ENCODE measurements around the gene CADPS2. TPM values are rescaled to one million over a fixed set of nuclear protein-coding genes. Genes with fewer than 3 reads are reported as not detected.

CADPS2 gene
- total and polyA plus RNA-seq, 10 of the 15 experiments (the other 5 are each of a cell fraction or from before 2014, with no cell fraction given) = 0.05 to 7.5 (median 0.25) TPM

DNA sequence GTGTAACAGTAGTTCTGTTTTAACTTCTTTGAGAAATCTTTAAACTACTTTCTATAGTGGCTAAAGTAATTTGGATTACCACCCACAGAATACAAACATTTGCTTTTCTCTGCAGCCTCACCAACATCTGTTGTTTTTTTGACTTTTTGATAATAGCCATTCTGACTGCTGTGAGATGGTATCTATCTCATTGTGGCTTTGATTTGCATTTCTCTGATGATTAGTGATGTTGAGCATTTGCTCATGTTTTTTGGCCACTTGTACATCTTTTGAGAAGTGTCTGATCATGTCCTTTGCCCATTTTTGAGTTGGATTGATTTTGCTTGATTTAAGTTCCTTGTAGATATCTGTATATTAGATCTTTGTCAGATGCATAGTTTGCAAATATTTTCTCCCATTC lies 254.0 kb downstream of the CADPS2 start (continued):
- TF ChIP-seq NRF1 (conservative IDR thresholded peaks at IDR 0.05; ENCODE audit: low read depth, low read length) = no peak
- no peak for TF ChIP-seq SMARCA5 (IDR thresholded peaks at IDR 0.05)
- TF ChIP-seq NFYA (IDR thresholded peaks at IDR 0.05; ENCODE audit: borderline replicate concordance, low read depth, low read length) = no peak
- TF ChIP-seq, protein P1, sequence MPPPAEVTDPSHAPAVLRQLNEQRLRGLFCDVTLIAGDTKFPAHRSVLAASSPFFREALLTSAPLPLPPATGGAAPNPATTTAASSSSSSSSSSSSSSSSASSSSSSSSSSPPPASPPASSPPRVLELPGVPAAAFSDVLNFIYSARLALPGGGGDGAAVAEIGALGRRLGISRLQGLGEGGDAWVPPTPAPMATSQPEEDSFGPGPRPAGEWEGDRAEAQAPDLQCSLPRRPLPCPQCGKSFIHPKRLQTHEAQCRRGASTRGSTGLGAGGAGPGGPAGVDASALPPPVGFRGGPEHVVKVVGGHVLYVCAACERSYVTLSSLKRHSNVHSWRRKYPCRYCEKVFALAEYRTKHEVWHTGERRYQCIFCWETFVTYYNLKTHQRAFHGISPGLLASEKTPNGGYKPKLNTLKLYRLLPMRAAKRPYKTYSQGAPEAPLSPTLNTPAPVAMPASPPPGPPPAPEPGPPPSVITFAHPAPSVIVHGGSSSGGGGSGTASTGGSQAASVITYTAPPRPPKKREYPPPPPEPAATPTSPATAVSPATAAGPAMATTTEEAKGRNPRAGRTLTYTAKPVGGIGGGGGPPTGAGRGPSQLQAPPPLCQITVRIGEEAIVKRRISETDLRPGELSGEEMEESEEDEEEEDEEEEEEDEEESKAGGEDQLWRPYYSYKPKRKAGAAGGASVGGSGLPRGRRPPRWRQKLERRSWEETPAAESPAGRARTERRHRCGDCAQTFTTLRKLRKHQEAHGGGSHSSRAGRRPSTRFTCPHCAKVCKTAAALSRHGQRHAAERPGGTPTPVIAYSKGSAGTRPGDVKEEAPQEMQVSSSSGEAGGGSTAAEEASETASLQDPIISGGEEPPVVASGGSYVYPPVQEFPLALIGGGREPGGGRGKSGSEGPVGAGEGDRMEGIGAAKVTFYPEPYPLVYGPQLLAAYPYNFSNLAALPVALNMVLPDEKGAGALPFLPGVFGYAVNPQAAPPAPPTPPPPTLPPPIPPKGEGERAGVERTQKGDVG (CRISPR knock-in tag; IDR thresholded peaks at IDR 0.05) = no peak
- no peak for TF ChIP-seq SRF (IDR thresholded peaks at IDR 0.05; ENCODE audit: low read depth in 2 of 2, low read length in 2 of 2)
- TF ChIP-seq IRF3 (IDR thresholded peaks at IDR 0.05) = no peak
- TF ChIP-seq STAT3 (IDR thresholded peaks at IDR 0.05; ENCODE audit: low read depth, low read length) = no peak
- no peak for TF ChIP-seq TCF3 (IDR thresholded peaks at IDR 0.05; ENCODE audit: borderline replicate concordance, insufficient read depth, low read depth, low read length)
- no peak for TF ChIP-seq NFXL1 (IDR thresholded peaks at IDR 0.05; ENCODE audit: borderline replicate concordance)
- no peak for TF ChIP-seq YBX1 (IDR thresholded peaks at IDR 0.05)
- TF ChIP-seq MTA2 (IDR thresholded peaks at IDR 0.05; ENCODE audit: low read depth) = peak; percentile 86
- no peak for TF ChIP-seq ETV6 (conservative IDR thresholded peaks at IDR 0.05 in 1 of 2, IDR thresholded peaks at IDR 0.05 in 1 of 2; ENCODE audit: borderline replicate concordance in 1 of 2, low read depth in 1 of 2)
- TF ChIP-seq RAD21 (IDR thresholded peaks at IDR 0.05; ENCODE audit: insufficient read depth, low read depth, low read length) = no peak
- no peak for TF ChIP-seq MAX (IDR thresholded peaks at IDR 0.05; ENCODE audit: low read depth, low read length)
- no peak for TF ChIP-seq CBX5 (IDR thresholded peaks at IDR 0.05; ENCODE audit: low read depth)
- TF ChIP-seq NR2C2 (IDR thresholded peaks at IDR 0.05; ENCODE audit: borderline replicate concordance, control insufficient read depth, insufficient read length, low read depth) = no peak
- no peak for TF ChIP-seq ESRRA (IDR thresholded peaks at IDR 0.05; ENCODE audit: low read length)
- TF ChIP-seq TCF12 (IDR thresholded peaks at IDR 0.05; ENCODE audit: low read depth, low read length) = no peak
- no peak for TF ChIP-seq CBX3 (IDR thresholded peaks at IDR 0.05; ENCODE audit: borderline replicate concordance, low read depth)
- no peak for TF ChIP-seq HCFC1 (IDR thresholded peaks at IDR 0.05; ENCODE audit: low read length)
